Measurements from ENCODE around the gene GABRA5.

GRCh38 chr15:26877831-26878230 lies 11.0 kb downstream of the GABRA5 start:
- TF ChIP-seq CTCF (conservative IDR thresholded peaks at IDR 0.05; ENCODE audit: low read length) (no peak), EZH2phosphoT487 (IDR thresholded peaks at IDR 0.05; ENCODE audit: borderline replicate concordance) (no peak)

Data from Loucy (cell line).